HG03521 (cell line): ENCODE measurements around the gene CCDC201.
"Not testable (repeated sequence)": the region's sequence is repeated elsewhere in the genome, so short reads cannot be mapped to it uniquely, and the experiment has no call there.

Experiments used
- ATAC-seq: cut with Tn5 transposase; IDR thresholded peaks from one replicate; pipeline ENCODE4 v1.9.1; 2021; ENCODE audit warnings: mild to moderate bottlenecking, moderate library complexity; ENCODE audit not compliant: unreplicated experiment

The CCDC201 gene

GRCh38 chr7:45874408-45875131 is 1.7 kb upstream of the CCDC201 start:
- no peak for ATAC-seq

GRCh38 chr7:45873355-45873754 is 473 bp upstream of the CCDC201 start:
- no peak for ATAC-seq

DNA sequence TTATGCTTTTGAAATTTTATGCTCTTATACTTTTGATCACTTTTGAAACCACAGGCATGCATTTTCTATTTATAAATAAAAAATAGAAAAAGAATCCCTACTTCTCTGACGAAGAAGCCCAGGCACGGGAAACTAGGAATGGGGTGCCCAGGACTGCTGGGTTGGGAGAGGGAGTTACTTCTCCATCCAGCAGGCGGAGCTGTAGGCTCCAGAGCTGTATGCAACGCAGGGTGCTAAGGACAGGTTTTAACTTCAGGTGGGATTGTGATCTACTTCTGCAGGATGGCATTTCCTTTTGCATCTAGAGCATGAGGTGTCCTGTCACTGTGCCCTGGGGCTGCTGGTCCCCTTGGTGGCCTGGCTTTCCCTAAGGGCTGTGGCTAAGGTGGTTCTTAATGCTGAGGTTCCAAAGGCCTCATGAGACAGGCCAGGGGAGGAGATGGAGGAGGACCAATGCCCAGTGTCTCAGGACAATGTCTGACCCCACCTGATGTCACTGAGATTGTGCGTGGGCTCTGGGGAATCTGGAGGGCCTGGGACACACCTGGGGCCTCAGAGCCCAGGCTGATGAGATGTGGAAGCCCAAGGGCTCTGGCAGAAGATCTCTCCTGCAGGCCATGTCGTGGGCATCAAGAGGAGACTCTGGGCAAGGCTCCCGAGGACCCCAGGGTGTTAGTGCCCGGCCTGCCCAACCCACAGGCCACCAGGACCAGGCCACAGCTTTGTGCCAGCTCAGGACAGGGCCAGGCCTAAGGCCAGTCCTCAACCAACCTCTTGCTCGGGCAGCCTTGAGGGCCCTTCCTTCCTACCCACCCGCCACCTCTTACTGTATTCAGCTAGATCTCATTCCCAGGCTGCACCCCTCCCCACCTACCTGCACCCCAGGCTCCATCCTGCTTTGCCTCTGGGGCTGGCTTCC is 507 bp downstream of the CCDC201 start:
- ATAC-seq, result no peak

DNA sequence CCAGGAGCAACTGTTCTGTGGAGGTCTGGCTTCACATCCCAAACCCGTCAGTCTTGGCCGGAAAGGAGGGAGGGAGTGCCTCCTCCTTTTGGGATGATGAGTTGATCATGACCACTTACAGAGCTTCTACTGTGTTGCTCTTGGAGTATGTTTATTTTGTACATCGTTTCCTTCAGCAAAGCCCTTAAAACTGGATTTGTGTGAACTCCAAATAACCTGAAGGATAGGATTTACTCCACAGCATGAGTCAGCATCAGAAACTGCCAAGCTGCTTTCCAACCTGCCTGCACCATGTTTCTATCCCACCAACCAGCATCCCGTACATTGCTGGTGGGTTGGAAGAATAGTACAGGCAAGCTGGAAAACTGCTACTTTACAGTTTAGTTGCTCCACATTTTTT is 3.5 kb downstream of the CCDC201 start:
- ATAC-seq, result no peak

GRCh38 chr7:45867471-45867870 is 5.4 kb downstream of the CCDC201 start:
- ATAC-seq, result no peak

GRCh38 chr7:45865594-45866410 is 7.1 kb downstream of the CCDC201 start:
- ATAC-seq, result no peak

GRCh38 chr7:45863715-45864114 is 9.2 kb downstream of the CCDC201 start:
- ATAC-seq, result no peak

GRCh38 chr7:45856888-45857287 is 16.0 kb downstream of the CCDC201 start:
- ATAC-seq, result not testable (repeated sequence)

DNA sequence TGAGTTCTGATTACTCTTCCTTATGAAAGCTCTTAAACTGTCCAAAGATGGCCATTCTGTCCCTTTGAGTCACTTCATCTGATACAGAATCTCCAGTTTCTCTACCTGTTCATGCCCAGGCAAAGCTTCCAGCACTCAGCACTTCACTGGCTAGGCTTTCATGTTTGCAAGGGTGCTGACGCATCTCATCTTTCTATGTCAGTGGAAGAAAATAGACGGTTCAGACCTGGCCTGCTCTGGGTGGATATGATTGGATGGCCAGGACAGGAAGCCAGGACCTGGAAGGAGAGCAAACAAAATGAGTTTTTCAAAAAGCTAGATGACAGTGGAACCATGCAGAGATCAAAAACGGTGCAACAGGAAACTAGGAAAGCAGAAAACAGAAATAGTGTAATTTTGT is 17.2 kb downstream of the CCDC201 start:
- ATAC-seq, result not testable (repeated sequence)

DNA sequence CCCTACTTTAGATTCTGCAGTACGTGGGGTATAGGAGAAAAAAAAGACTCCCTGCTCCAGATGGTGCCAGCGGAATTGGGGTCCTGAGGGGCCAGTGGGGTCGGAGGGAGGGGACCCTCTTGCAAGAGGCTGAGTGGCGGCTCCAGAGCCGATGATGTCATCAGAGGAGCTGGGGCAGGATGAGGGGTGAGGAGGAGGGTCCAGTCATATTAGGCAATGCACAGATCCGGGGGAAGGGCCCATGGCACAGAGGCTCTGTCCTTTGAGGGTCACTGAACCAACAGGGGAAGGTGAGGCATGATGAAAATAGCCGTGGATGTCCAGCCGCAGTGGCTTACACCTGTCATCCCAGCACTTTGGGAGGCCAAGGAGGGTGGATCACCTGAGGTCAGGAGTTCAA is 19.4 kb downstream of the CCDC201 start:
- not testable (repeated sequence) for ATAC-seq

DNA sequence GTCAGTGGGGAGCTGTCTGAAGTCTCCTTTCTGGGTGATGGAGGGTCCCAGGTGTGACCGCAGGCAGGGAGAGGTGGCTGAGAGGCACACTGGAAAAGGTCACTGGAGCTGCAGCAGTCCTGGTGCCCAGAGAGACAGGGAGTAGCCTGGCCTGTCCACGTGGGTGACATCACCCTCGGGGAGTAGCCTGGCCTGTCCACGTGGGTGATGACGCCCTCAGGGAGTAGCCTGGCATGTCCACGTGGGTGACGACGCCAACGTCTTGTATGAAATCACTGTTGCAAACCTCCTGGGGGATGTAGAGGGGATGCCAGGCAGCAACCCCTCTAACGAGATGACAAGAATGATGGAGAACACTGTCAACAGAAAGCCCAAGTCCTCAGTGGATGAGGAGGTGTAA is 19.9 kb downstream of the CCDC201 start:
- ATAC-seq, result not testable (repeated sequence)

DNA sequence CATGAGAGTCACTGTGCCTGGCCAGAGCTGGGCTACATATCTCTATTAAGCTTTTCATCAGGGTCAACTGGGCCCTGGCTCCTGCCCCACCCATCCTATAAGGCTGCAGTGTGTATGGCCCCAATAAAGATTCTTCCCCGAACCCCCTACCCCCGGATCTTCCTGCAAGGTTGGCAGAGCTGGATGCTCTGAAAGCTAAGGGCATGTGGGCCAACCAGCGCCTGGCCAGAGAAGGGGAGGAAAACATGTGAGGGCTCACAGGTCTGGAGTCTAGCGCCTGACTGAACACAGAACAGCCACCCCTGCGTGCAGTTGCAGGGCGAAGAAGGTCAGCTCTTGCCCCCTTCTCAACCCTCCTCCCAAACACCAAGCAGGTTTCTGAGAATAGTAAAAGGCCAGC is 24.1 kb downstream of the CCDC201 start:
- not testable (repeated sequence) for ATAC-seq

GRCh38 chr7:45846536-45846935 is 26.3 kb downstream of the CCDC201 start:
- not testable (repeated sequence) for ATAC-seq

DNA sequence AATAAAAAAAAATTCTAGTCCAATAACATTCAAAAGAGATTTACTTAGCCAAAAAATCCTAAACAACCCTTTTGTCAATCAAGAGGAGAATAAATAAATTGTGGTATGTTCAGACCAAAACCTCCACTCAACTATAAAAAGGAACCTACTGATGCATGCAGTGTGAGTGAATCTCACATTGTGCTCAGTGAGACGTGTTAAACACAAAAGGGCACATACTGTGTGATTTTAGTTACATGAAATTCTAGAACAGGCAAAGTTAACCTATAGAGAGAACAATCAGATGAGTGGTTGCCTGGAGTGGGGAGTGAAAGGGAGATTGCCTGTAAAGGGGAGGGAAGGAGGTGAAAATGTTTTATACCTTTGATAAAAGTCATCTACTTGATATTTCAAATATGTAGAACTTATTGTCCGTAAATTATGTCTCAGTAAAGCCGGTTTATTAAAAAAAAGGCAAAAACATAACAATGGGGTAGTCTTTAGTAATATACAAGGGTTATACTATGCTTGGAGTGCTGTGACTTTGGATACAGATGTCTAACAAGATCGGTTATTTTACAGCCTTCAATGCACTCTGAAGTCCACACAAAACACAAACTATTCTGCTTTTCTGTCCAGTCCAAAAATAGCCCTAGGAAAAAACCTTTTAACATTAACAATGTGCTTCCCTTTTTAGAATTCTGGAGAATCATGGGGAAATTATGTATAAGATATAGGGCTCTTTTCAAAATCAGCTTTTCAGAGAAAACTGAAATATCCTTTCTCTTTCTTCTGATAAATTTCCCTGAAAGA is 30.8 kb downstream of the CCDC201 start:
- ATAC-seq, result not testable (repeated sequence)

- not testable (repeated sequence) for ATAC-seq
Measured at GRCh38 chr7:45838852-45839251, 34.0 kb downstream of the CCDC201 start.

DNA sequence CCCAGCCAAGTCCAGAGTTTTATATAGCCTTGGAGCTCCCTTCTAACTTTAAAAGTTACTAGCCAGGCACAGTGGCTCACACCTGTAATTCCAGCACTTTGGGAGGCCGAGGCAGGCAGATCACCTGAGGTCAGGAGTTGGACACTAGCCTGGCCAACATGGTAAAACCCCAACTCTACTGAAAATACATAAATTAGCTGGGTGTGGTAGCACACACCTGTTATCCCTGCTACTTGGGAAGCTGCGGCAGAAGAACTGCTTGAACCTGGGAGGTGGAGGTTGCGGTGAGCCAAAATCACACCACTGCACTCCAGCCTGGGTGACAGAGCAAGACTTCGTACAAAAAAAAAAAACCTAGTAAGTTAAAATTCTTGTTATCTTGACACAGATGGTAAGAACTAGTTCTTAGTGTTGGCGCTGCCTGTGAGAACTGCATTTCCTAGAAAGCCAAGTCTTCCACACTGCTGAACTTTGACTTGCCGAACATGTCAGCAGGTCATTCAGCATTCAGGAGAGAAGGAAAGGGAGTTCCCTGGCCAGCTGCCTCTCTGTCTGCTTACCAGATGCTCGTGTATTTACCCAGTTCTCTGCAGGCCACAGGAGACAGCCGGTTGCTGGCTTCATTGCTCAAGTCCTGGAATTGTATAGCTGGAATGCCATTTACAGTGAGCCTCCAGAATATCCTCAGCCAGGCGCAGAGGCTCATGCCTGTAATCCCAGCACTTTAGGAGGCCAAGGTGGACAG is 40.3 kb downstream of the CCDC201 start:
- ATAC-seq, result not testable (repeated sequence)

DNA sequence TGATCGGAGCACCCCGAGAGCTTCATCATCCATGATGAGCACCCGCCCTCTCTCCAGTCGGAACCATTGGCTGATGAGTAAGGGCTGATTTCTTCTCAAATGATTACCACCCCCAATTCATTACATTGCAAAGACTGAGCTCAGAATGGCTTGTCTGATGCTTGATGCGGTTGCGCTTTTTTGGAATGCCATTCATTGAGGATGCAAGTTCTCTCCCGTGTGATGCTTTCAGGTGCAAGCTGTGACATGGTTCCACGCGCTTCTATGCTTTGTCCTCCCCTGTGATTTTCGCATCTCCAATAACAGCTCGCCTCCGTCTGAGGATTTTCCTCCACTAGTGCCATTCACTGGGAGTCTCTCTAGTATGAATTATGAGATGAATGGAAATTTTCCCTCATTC is 43.0 kb downstream of the CCDC201 start:
- not testable (repeated sequence) for ATAC-seq

GRCh38 chr7:45827731-45828130 is 45.2 kb downstream of the CCDC201 start:
- not testable (repeated sequence) for ATAC-seq

DNA sequence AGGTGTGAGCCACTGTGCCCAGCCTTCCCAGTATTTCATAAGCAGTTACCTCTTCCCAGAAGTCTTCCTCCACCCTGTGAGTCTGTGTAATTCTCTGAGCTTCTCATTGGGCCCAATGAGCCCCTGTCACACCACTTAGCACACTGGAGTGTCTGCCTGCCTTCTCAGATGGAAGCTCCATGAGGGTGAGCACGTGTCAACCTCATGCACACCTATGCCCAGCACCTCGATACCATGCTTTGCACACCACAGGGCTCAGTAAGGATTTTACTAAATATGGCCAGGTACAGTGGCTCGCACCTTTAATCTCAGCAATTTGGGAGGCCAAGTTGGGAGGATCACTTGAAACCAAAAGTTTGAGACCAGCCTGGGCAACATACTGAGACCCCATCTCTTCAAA is 46.3 kb downstream of the CCDC201 start:
- ATAC-seq, result not testable (repeated sequence)

DNA sequence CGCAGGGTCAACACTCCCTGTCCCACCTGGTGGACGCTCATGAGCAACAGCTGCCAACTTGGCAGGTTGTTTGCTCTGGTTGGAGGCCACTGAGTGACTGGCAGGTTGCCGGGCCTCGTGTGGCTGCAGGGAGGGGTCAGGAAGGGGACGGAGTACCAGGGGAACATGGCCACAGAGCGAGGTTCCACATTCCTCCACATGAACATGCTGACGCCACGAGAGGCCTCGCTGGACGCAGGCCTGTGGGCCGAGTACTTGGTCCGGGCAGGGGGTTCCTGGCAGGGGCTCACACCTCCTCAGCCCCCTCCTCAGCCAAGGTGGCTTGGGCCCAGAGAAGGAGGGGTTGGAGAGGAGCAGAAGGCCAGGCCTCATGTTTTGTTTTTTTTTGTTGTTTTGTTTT is 54.1 kb downstream of the CCDC201 start:
- not testable (repeated sequence) for ATAC-seq
